ENCODE measurements around the gene LYZL1.
"Not testable (repeated sequence)": the region's sequence is repeated elsewhere in the genome, so short reads cannot be mapped to it uniquely, and the experiment has no call there.

LYZL1 gene

DNA sequence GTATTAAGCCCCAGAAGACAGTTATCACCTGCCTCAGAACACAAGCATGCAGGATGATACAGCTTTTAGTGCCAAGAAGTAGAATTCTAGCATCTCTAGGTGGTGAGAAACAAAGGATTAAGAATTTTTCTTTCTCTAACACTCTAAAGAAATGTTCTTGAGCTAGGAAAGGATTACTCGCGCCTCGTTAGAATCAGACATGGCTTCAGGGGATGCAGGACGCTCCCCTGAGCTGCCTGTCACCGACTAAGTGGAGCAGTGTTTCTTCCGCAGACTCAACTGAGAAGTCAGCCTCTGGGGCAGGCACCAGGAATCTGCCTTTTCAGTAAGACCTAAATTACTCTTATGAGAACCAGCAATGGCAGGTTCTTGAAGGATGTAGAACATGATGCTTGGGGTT, at the start of gene LYZL1:
LYZL1 (plus strand) TSS at position 165 of the 400 bp plus-strand sequence. CDS start 2,798 bp downstream, outside the sequence.
- not testable (repeated sequence) for DNase-seq

DNA sequence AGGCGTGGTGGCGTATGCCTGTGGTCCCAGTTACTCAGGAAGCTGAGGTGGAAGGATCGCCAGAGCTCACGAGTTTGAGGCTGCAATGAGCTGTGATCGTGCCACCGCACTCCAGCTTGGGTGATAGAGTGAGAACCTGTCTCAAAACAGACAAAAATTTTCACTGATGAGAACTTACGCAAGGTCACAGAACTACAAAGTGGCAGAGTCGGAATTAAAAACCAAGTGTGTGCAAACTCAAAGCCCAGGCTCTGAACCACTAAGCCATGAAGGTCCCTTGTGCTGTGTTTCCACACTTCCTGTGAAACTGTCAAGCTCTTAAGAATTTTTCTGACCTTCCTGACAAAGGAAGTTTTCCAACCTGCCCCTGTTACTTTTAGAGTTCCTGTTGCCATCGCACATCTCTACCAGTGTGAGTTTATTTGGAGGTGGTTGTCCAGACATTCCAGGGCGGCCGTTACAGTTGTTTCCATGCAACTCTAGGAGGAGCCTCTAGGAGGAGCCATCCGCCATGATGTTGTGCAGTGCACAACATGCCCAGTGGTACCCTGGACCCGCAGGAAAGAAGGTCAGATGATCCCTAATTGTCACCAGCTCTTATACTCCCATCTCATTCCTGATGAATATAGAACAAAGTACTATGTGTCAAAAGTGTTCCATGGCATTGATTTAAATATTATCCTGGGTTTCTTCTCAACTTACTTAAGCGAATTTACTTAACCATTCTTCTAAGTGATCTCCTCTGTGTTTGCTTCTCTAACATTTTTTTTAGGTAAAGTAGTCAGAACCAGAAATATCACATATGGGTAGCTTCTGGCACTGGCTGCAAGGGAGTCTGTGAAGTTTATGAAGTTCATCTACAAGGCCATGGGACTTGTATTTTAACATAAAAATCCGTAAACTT, 49.0 kb upstream of the LYZL1 start:
- no peak for DNase-seq

DNA sequence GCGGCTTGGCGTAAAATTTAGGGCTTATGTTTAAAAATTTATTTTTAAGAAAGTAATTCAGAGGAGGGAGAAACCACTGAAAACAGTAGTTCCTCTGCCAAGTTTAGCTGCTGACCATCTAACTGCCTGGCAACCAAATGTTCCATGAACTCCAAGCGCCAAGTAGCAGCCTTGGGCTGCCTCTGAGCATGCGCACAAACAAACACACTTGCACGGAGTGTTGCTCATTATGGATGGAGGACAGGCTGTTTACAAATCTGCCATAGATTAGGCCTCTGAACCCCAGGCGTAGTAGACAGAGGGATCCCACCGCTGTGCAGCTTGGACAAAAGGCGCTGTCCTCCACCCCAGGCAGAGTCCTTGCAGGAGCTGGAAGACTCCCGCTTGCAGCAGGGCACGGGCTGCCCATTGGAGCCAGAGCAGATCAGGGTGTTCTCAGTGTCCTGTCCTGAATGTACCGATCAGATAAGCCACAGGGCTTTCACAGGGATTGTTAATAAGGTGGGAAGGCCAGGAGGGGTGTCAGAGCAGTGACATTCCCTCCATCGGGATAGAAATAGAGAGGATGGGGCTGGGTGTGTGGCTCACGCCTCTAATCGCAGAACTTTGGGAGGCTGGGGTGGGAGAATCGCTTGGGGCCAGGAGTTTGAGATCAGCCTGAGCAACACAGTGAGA, 47.7 kb upstream of the LYZL1 start:
- DNase-seq = no peak

DNA sequence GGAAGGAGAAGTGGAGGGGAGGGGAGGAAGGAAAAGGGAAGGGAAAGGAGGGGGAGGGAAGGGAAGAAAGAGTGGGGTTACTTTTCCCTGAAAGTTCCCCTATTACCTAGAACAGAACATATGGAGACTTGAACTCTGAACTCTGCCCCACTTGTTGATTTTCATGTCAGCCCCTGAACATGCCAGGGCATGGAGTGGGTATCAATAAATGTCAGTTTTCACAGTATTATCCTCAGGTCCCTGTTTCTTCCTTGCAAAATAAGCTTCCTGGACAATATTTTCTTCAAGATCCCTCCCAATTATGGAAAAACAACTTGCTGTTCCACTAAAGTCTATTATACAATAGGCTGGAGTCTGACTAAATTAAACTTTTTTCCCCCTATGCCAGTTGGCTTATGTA, 46.9 kb upstream of the LYZL1 start:
- no peak for DNase-seq

DNA sequence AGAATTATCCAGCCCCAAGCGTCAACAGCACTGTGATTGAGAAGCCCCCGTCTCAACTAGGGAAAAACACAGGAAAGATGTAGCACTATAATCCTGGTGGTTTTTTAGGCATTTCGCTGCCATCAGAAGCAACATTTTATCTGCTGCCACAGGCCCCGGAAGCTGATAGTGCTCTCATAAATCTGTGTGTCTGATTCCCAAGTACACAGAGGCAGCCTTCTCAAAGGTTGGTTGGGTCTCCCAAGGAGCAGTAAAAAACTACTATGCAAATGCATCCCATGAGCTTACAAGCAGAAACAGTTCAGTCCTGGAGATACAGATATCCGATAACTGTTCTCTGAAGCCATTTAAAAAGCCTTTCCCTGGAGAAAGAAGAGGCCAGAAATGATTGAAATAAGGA, 45.8 kb upstream of the LYZL1 start:
- DNase-seq = no peak

DNA sequence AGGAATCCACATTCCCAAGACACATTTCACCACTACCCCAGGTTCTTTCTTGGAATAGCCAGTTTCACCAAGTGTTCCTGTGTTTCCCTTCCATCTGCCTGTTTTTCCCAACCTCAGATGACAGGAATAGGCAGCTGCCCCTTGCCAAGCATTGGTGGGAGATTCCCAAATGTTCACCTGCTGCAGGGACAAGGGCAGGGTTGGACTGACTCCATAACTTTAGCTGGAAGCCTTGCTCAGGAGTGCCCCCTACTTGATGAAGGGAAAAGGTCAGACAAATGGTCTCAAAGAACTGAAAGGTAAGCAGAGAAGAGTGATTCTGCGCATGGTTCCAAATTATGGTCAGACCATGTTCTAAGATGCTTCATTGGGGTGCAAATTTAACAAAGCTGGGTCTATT, 45.1 kb upstream of the LYZL1 start:
- no peak for DNase-seq

DNA sequence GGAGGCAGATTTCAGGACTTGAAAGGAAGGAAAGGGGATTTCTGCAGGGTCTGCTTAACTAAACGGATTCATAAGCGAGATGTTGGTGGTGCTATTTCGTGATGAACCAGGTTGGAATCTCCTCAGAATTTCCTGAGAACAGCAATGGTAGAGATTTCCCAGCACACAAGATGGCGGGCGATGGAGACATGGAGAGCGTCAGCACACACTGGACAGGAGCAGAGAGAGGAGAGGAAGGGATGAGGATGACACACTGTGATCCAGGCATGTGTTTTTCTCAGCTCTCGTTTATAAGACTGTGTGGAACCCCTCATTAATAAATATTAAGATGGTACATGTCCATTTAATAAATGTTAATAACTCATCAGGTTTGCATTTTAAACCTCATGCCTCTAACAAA, 43.9 kb upstream of the LYZL1 start:
- no peak for DNase-seq

DNA sequence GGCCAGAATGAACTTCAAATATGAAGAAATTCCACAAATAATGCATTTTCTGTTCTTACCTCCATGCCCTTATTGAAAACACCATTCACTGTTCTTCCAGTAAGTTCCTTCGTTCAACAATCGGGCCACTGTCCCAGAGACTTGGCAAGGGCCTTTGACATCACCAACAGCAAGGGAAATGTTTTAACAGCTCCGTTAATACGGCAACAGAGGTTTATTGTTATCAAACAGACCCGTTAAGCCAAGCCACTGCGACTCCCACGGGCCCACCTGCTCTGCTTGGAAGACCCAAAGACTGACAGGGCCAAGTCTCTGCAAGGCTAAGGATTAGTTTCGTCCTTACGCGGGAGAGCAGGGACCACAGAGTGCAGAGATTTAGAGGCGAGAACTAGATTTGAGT, 43.4 kb upstream of the LYZL1 start:
- DNase-seq = no peak

DNA sequence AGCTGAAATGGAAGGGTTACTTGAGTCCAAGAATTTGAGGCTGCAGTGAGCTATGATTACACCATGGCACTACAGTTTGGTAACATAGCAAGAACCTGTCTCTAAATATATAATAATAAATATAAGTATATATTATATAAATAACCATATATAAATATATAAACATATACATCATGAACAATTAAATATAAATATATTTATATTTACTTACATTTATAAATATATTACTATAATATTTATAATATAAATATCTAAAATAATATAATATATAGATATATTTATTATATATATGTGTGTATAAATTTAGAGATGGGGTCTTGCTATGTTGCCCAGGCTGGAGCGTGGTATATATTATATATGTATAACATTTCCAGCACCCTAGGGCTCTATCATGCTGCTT, 42.4 kb upstream of the LYZL1 start:
- DNase-seq = no peak

DNA sequence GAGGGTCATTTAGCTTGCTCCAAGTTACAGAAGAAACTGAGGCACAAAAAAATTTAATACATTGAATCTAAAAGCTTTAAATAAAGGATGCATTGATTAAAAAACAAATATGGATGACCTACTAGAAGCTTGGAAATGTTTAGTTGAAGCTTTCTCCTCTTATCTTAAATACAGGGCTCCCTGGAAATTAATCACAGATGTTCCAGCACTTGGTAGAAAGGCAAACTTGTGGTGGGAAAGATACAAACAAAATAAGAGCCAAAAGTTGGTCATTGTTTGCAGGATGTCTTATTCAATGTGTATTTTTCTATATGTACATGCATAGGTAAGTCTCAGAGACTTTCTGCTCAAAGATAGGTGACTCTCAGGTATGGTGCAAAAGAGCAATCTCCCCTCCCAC, 40.7 kb upstream of the LYZL1 start:
- no peak for DNase-seq

DNA sequence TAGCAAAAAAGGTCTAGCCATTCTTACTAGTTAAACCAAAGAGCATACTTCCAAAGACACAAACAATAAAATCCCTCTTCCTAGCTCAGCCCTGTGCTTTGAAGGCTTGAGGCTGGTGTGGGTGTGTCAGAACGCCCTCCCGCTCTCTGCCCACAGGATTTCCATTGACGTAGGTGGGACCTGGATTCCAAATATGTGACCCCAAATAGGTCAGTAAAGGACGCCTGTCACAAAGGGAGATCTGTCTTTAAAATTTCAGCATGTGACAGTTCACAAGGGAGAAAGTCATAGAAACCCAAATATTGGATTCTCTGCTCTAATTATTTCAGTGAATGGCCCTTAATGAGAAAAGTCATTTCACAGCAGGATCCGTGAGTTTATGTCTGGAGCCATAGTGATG, 39.9 kb upstream of the LYZL1 start:
- no peak for DNase-seq

DNA sequence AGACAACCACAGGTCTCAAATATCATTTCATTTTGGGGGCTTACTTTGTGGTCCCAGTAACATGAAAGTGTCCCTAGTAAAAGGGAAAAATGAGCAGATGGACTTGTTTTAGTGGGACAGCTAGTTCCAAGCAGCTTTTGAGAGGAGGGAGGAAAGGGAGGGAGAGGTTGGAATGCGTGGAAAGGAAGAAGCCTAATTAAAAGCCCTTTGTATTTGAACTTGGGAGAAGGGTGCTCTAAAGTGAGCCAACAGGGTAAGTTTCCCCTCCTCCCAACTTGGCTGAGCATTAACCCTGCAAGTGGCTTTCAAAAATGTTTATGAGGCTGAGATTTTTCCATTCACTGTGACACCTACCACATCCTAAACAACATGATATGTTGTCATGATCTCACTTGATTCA, 38.8 kb upstream of the LYZL1 start:
- no peak for DNase-seq

DNA sequence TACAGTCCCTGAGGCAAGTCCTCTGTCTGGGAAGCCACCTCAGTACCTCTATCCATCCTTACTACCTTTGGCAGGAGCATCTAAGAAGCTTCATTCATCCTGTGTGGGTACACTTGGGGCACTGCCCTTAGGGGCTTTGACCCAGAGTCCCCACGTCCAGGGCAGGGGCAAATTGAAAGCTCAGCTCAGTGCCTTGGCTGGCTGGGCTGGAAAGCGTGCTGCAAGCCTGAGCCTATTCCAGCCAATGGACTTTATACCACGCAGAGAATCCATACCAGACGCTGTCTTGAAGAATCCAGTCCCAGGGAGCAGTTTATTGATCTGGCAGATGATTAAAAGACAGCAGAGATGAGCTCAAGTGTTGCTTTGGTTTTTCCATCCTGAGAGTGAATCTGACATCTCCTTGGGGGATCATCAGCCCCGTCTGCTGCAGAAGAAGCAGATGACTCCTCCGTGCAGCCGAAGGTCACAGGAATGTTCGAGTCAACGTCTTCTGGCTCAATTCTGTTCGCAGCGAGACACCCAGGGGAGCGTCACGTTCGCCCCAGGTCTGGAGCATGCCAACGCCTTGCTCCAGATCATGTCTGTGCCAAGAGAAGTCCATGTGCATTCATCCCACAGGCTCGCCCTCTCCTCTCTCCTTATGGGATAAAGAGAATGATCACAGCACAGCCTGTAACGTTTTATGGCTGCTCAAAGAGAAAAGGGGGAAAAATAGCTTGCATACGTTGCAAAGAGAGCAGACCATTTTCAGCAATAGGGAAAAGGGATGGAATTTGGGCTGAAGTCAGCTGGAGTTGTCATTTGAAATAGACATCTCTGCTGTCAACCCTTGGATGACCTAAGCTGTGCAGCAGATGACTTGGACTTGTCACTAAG, 35.8 kb upstream of the LYZL1 start:
- no peak for DNase-seq

DNA sequence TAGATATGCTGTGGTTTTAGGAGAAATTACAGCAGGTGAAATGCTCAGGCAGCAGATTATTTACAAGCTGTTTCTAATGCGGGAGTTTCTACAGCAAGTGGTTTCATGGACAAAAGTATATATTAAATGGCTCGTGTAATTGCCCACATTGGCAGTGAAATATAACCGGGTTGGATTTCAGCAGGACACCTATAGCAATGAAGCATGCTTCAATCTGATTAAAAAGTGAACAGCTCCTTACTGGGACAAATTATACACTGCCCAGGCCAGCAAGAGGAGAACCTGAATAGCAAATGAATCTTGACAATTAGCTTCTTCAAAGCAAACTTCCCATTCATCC, 35.2 kb upstream of the LYZL1 start:
- DNase-seq = no peak

DNA sequence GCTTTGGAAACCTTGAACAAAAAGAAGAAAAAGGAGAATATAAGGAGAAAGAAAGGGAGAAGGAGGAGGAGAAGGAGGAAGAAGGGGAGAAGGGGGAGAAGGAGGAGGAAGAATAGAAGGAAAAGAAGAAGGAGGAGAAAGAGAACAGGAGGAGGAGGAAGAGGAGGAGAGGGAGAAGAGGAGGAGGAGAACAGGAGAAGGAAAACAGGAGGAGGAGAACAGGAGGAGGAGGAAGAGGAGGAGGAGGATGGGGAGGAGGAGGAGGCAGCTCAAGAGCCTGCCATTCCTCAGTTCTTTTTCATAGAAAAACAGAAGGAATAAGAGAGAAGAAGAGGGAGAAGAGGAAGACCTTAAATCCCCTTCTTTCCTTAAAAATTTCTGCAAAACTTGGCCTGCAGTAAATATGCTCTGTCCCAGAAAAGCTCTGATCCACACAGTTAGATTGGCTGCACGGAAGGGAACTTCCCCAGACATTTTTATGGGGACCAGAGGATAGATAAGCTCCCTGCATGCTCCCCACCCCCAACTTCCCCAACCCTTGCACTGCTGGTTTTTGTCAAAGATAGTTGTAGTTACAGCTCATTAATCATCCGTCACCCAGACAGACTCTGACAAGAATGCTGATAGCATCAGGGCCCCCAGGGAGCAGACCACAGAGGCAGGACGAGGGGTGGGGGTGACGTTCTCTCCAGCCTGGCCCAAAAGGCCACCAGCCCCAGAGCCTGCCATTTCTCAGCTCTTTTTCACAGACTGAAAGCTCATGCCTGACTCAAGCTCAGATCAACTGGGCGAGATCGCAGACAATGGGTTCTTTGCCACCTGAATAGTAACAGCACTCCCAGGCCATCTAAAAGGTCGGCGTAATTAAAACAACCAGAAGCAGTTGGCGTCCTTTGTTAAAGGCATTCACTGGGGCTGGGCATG, 34.5 kb upstream of the LYZL1 start:
- no peak for DNase-seq

DNA sequence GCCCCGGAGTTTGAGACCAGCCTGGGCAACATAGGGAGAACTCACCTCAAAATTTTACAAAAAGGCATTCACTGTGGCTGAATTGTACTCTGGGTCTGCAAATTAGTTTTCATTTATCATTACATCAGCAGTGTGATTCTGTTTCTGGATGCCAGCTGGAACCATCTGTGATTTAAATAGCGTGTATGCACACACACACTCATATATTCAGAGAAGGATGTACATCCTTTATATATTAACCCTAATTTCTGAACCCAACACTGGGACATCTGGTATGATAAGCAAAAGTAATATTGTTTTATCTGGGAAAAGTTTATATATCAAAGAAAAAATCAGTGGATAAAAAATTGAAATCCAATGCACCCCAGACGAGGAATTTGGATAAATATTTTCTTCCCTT, 33.8 kb upstream of the LYZL1 start:
- DNase-seq = no peak

DNA sequence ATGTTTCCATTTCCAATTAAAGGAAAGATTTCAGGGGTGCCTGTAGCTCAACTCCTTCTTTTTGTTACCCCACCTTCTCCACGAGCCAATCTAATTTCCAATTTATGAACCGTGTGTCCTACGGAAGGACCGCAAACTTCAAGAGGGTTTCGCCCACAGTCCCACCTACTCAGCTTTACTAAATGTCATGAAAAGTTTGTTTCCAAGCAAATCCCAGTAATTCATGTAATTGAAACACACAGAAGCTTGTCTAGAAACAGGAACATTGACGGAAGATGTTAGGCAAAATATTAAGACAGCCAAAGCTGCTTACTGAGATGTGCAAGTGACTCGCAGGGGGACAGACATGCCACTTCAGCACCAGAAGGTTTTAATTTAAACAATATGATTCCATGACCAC, 32.9 kb upstream of the LYZL1 start:
- no peak for DNase-seq

DNA sequence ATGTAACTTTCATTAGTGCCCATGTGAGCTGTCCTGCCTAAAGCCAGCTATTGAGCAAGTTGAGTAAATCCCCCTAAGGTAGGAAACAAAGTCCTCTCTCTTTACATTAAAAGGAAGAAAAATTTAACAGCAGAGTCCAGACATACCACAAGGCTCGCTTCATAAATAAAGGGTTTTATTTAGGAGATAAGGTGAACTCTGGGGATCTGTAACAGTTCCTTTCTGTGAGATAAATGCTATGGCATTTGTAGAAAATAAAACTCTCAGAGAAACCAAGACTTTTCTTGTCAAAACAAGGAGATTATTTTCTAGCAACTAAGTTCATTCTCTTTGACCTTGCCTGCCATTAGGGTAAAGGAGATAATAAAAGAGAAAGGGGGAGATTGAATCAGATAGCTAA, 32.3 kb upstream of the LYZL1 start:
- DNase-seq = no peak

DNA sequence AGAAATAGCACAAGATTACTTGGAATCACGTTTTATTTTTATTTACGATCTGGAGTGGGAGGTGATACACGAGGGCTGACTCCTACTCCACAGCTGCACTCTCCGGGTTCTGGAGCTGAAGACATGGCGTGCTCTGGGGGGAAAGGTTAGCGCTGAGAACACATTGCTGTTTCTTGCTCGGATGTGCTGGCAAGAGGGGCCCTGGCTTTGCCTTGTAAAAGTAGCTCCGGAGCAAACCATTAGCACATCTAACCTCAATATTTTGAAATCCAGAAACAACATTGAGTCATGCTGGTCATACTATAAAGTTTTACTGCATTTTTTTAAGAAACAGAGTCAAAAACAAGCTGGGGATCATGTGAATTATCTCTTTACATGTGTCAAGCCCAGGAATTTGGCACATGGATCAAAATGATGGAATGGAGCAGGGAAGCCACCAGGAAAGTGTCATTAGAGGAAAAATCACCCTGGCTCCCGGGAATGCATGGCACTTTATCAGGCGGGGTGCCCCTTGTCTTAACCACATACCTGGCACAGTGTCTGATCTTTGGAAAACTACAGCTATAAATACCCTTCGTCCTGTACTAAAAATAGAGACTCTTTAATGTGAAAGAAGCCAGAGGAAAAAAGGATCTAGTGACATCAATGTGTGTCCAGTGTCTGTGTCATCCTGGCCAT, 31.6 kb upstream of the LYZL1 start:
- DNase-seq = no peak

DNA sequence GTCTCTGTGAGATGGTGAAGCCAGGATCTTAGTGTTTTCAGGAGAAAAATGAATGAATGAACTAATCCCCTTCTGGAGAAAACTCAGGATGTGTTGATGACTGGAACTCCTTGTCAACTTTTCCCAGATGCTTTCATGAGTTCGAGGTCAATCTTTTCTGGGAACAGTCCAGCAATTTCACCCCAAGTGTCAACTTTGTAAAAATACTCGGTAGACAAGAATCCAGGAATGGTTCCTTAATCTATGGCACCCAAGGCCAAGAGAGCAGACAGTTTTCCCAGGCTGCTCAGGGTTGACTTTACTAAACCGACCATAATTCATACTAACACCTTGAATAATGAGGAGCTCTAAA, 31.1 kb upstream of the LYZL1 start:
- no peak for DNase-seq

DNA sequence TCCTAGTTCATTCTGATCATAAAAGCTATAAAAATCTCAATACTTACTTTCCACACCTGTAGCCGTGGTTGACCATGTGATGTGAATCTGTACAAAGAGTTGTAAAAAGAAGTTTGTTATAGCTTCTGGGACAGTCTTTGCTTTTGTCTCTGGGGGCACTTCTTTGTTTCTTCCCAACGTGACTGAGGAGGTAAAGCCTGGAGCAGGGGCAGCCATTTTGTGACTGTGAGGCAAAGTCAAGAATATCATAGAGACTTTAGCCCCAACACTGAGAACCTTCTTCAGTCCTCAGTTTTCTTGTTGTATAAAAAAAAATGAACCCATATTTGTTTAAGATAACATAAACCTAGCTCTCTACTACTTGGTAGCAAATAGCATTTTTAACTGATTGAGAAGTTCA, 29.4 kb upstream of the LYZL1 start:
- DNase-seq = no peak

DNA sequence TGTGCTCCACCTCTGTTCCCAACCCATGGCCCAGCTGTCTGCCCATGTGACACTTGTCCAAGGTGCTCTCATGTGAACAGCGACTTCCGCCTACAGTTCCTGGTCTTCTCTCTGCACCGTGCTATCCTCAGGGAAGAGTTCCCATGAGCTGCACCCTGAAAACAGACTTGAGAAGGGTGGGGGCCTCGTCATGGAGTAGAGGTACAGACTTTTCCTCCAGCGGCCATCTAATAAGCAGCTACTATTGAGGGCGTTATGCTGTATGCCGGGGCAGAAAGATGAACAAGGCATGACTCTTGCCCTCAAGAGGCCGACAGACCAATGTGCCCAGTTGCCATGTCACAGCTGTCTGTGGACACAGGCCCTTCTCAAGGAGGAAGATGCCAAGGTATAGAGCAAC, 25.4 kb upstream of the LYZL1 start:
- no peak for DNase-seq

All from activated gamma-delta T cell treated with Interleukin-2 at 50 U/mL for 16 hours (primary cell).